ENCODE results near the gene GUCY1A1.

Gene GUCY1A1

DNA sequence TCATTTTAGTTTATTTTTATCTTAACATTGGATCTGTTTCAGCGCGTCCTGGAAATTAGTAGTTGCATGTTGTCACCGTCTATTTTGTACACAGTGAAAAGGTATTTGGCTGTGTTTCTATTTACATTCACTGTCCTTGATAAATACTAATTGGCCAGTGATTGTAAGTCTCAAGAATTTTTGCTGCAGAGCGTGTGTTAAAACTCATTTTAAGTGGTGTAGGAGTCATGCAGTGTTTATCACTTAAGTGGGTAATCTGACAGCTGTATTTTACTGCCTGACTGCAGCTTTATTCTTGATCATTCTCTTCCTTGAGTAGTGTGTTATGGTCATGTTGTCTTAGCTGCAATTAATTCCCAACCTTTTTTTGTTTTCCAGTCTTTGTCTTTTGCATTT, 9.8 kb downstream of the GUCY1A1 start (continued):
- TF ChIP-seq, protein P1, sequence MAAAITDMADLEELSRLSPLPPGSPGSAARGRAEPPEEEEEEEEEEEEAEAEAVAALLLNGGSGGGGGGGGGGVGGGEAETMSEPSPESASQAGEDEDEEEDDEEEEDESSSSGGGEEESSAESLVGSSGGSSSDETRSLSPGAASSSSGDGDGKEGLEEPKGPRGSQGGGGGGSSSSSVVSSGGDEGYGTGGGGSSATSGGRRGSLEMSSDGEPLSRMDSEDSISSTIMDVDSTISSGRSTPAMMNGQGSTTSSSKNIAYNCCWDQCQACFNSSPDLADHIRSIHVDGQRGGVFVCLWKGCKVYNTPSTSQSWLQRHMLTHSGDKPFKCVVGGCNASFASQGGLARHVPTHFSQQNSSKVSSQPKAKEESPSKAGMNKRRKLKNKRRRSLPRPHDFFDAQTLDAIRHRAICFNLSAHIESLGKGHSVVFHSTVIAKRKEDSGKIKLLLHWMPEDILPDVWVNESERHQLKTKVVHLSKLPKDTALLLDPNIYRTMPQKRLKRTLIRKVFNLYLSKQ (tag by site-specific recombination; IDR thresholded peaks at IDR 0.05; ENCODE audit: borderline replicate concordance) = no peak
- TF ChIP-seq, protein P2, sequence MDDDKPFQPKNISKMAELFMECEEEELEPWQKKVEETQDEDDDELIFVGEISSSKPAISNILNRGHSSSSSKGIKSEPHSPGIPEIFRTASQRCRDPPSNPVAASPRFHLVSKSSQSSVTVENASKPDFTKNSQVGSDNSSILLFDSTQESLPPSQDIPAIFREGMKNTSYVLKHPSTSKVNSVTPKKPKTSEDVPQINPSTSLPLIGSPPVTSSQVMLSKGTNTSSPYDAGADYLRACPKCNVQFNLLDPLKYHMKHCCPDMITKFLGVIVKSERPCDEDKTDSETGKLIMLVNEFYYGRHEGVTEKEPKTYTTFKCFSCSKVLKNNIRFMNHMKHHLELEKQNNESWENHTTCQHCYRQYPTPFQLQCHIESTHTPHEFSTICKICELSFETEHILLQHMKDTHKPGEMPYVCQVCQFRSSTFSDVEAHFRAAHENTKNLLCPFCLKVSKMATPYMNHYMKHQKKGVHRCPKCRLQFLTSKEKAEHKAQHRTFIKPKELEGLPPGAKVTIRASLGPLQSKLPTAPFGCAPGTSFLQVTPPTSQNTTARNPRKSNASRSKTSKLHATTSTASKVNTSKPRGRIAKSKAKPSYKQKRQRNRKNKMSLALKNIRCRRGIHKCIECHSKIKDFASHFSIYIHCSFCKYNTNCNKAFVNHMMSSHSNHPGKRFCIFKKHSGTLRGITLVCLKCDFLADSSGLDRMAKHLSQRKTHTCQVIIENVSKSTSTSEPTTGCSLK (tag by site-specific recombination; IDR thresholded peaks at IDR 0.05) = no peak
- TF ChIP-seq ZNF404 (tag by site-specific recombination; IDR thresholded peaks at IDR 0.05) (no peak), ZNF701 (tag by site-specific recombination; IDR thresholded peaks at IDR 0.05) (no peak), ZNF660 (tag by site-specific recombination; IDR thresholded peaks at IDR 0.05) (no peak), ZNF24 (tag by site-specific recombination; IDR thresholded peaks at IDR 0.05) (peak; percentile 56; the same call in 1 of the 2 replicates), SP3 (tag by site-specific recombination; IDR thresholded peaks at IDR 0.05) (no peak), ZNF121 (tag by site-specific recombination; IDR thresholded peaks at IDR 0.05) (no peak), ZNF221 (tag by site-specific recombination; IDR thresholded peaks at IDR 0.05; ENCODE audit: borderline replicate concordance) (no peak), BCL11B (tag by site-specific recombination; IDR thresholded peaks at IDR 0.05; ENCODE audit: low read depth) (0 out of 2 replicates have a peak, but pooled peaks have one; percentile 46), ZEB2 (tag by site-specific recombination; IDR thresholded peaks at IDR 0.05) (peak; percentile 39; the same call in 1 of the 2 replicates), ZNF140 (tag by site-specific recombination; IDR thresholded peaks at IDR 0.05) (no peak), REPIN1 (tag by site-specific recombination; IDR thresholded peaks at IDR 0.05; ENCODE audit: low read depth) (no peak), ZNF433 (tag by site-specific recombination; IDR thresholded peaks at IDR 0.05; ENCODE audit: low read depth) (no peak), ZNF2 (tag by site-specific recombination; IDR thresholded peaks at IDR 0.05) (peak; percentile 39; the same call in 1 of the 2 replicates), ZNF155 (tag by site-specific recombination; IDR thresholded peaks at IDR 0.05) (no peak), FEZF1 (tag by site-specific recombination; IDR thresholded peaks at IDR 0.05) (peak; percentile 89), ZNF341 (tag by site-specific recombination; IDR thresholded peaks at IDR 0.05; ENCODE audit: low read depth) (no peak), ZNF571 (tag by site-specific recombination; IDR thresholded peaks at IDR 0.05) (no peak), ZNF76 (tag by site-specific recombination; IDR thresholded peaks at IDR 0.05; ENCODE audit: borderline replicate concordance, low read depth) (no peak), KLF9 (tag by site-specific recombination; IDR thresholded peaks at IDR 0.05; ENCODE audit: low read depth) (no peak), ZNF792 (tag by site-specific recombination; IDR thresholded peaks at IDR 0.05) (no peak), GLI2 (tag by site-specific recombination; IDR thresholded peaks at IDR 0.05; ENCODE audit: borderline replicate concordance, low read depth) (peak; percentile 26; the same call in 1 of the 2 replicates), ZSCAN30 (tag by site-specific recombination; IDR thresholded peaks at IDR 0.05) (peak; percentile 54; the same call in 1 of the 2 replicates), ZBTB17 (tag by site-specific recombination; IDR thresholded peaks at IDR 0.05) (peak; percentile 18; the same call in 1 of the 2 replicates)
- TF ChIP-seq, protein P3, sequence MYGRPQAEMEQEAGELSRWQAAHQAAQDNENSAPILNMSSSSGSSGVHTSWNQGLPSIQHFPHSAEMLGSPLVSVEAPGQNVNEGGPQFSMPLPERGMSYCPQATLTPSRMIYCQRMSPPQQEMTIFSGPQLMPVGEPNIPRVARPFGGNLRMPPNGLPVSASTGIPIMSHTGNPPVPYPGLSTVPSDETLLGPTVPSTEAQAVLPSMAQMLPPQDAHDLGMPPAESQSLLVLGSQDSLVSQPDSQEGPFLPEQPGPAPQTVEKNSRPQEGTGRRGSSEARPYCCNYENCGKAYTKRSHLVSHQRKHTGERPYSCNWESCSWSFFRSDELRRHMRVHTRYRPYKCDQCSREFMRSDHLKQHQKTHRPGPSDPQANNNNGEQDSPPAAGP (tag by site-specific recombination; IDR thresholded peaks at IDR 0.05) = no peak
- TF ChIP-seq, protein P4, sequence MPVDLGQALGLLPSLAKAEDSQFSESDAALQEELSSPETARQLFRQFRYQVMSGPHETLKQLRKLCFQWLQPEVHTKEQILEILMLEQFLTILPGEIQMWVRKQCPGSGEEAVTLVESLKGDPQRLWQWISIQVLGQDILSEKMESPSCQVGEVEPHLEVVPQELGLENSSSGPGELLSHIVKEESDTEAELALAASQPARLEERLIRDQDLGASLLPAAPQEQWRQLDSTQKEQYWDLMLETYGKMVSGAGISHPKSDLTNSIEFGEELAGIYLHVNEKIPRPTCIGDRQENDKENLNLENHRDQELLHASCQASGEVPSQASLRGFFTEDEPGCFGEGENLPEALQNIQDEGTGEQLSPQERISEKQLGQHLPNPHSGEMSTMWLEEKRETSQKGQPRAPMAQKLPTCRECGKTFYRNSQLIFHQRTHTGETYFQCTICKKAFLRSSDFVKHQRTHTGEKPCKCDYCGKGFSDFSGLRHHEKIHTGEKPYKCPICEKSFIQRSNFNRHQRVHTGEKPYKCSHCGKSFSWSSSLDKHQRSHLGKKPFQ (tag by site-specific recombination; IDR thresholded peaks at IDR 0.05) = no peak
- TF ChIP-seq, protein P5, sequence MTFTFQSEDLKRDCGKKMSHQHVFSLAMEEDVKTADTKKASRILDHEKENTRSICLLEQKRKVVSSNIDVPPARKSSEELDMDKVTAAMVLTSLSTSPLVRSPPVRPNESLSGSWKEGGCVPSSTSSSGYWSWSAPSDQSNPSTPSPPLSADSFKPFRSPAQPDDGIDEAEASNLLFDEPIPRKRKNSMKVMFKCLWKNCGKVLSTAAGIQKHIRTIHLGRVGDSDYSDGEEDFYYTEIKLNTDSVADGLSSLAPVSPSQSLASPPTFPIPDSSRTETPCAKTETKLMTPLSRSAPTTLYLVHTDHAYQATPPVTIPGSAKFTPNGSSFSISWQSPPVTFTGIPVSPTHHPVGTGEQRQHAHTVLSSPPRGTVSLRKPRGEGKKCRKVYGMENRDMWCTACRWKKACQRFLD (tag by site-specific recombination; IDR thresholded peaks at IDR 0.05) = no peak
- TF ChIP-seq, protein P6, sequence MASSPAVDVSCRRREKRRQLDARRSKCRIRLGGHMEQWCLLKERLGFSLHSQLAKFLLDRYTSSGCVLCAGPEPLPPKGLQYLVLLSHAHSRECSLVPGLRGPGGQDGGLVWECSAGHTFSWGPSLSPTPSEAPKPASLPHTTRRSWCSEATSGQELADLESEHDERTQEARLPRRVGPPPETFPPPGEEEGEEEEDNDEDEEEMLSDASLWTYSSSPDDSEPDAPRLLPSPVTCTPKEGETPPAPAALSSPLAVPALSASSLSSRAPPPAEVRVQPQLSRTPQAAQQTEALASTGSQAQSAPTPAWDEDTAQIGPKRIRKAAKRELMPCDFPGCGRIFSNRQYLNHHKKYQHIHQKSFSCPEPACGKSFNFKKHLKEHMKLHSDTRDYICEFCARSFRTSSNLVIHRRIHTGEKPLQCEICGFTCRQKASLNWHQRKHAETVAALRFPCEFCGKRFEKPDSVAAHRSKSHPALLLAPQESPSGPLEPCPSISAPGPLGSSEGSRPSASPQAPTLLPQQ (tag by site-specific recombination; IDR thresholded peaks at IDR 0.05) = peak; percentile 83
- TF ChIP-seq, protein P7, sequence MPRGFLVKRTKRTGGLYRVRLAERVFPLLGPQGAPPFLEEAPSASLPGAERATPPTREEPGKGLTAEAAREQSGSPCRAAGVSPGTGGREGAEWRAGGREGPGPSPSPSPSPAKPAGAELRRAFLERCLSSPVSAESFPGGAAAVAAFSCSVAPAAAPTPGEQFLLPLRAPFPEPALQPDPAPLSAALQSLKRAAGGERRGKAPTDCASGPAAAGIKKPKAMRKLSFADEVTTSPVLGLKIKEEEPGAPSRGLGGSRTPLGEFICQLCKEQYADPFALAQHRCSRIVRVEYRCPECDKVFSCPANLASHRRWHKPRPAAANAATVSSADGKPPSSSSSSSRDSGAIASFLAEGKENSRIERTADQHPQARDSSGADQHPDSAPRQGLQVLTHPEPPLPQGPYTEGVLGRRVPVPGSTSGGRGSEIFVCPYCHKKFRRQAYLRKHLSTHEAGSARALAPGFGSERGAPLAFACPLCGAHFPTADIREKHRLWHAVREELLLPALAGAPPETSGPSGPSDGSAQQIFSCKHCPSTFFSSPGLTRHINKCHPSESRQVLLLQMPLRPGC (tag by site-specific recombination; IDR thresholded peaks at IDR 0.05) = 0 out of 2 replicates have a peak, but pooled peaks have one; percentile 57

Data from HEK293 (cell line).